ENCODE results near the gene TNFSF8. TPM values are rescaled to one million over a fixed set of nuclear protein-coding genes. Genes with fewer than 3 reads are reported as not detected.

TNFSF8 gene
- total and polyA plus RNA-seq, 12 donors = 0.11 to 2.3 (median 0.65) TPM

DNA sequence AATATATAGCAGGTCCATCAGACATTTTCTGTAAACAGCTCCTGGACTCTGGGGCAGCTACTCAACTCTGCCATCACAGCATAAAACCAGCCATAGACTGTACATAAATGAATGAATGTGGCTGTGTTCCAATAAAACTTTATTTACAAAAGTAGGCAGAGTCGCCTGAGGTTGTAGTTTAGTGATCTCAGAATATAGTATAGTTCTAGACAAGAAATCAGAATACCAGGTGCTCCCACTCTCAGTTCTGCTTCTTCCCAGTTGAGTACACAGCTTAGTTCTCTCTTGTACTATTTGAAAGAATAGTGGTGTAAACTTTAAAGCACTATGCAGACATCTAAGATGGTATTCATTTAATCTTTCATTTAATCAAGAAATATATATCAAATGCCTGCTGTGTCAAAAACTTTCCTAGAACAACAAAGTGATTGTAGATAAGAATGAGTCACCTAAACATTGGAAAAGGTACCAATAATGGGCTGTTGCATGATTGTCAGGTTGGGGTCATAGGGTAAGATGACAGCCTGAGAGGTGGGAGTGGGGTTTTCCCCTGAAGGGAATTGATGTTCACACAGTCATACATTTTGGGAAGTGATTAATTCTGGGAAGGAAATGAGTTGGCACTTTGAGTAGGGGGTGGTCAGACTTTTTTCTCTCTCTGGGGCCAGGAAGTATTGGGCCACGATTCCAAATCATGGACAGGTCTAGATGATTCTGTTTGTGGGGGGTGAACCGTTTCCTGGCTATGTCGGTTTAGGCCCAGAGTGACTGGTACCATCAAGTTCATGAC lies 37.0 kb downstream of the TNFSF8 start:
- H3K36me3 ChIP-seq = no peaks in the 10 kb centered on the region
- TF ChIP-seq, protein P1, sequence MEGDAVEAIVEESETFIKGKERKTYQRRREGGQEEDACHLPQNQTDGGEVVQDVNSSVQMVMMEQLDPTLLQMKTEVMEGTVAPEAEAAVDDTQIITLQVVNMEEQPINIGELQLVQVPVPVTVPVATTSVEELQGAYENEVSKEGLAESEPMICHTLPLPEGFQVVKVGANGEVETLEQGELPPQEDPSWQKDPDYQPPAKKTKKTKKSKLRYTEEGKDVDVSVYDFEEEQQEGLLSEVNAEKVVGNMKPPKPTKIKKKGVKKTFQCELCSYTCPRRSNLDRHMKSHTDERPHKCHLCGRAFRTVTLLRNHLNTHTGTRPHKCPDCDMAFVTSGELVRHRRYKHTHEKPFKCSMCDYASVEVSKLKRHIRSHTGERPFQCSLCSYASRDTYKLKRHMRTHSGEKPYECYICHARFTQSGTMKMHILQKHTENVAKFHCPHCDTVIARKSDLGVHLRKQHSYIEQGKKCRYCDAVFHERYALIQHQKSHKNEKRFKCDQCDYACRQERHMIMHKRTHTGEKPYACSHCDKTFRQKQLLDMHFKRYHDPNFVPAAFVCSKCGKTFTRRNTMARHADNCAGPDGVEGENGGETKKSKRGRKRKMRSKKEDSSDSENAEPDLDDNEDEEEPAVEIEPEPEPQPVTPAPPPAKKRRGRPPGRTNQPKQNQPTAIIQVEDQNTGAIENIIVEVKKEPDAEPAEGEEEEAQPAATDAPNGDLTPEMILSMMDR (IDR thresholded peaks at IDR 0.05) = no peak
- DNase-seq = no peak
- intact Hi-C loops (cut with DNase I) = loop anchor here in 1 of 10 donors (10.0 kb wide), 1 partner anchor 109 kb away; no protein-coding TSS in a partner anchor
- H3K9me3 ChIP-seq = peaks cover 0 to 10% (median 0%) of the 10 kb centered on the region in 11 donors
- peaks cover 0 to 9% (median 0%) of the 10 kb centered on the region in 7 donors for H3K27me3 ChIP-seq
- ATAC-seq = no peak
- H3K4me1 ChIP-seq = peaks cover 0 to 58% (median 15%) of the 10 kb centered on the region in 9 donors
- peak overlapping the region in 1 of 10 donors; percentile 74 for H3K27ac ChIP-seq
- H3K4me3 ChIP-seq = no peak overlapping the region
- 81 to 84% methylated on average over 4 of the region's 4 CpGs for WGBS, 2 donors

DNA sequence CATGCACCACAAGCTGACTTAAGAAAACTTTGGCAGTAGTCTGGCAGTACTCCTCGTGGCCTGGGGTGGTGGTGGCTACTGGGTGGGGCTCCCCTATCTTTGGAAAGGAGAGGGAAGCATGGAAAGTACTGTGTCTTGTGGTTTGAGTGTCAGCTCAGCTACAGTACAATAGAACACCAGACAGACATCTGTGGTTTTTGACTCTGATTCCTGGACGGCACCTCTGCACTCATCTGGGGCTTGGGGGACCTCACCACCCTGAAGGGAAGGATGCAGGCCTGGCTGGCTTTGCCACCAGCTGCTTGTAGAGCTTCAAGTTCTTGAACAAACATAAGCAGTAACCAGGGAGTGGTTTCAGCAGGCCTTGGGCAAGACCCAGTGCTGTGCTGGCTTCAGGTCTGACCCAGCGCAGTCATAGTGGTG lies 40.6 kb downstream of the TNFSF8 start:
- TF ChIP-seq, protein P1 (IDR thresholded peaks at IDR 0.05) = no peak
- peaks cover 0 to 19% (median 0%) of the 10 kb centered on the region in 11 donors for H3K9me3 ChIP-seq
- ATAC-seq (peak in 1 of 8 donors; percentile 41), DNase-seq (no peak)
- H3K27me3 ChIP-seq = no peaks in the 10 kb centered on the region
- WGBS, 2 donors = 80 to 82% methylated on average over 3 of the region's 3 CpGs
- no peak overlapping the region for H3K27ac ChIP-seq
- intact Hi-C loops (cut with DNase I) = loop anchor here in 1 of 10 donors (10.0 kb wide), 1 partner anchor 105 kb away; no protein-coding TSS in a partner anchor
- H3K4me3 ChIP-seq = no peak overlapping the region
- peaks cover 0 to 31% (median 7%) of the 10 kb centered on the region in 9 donors for H3K4me1 ChIP-seq
- H3K36me3 ChIP-seq = no peaks in the 10 kb centered on the region

DNA sequence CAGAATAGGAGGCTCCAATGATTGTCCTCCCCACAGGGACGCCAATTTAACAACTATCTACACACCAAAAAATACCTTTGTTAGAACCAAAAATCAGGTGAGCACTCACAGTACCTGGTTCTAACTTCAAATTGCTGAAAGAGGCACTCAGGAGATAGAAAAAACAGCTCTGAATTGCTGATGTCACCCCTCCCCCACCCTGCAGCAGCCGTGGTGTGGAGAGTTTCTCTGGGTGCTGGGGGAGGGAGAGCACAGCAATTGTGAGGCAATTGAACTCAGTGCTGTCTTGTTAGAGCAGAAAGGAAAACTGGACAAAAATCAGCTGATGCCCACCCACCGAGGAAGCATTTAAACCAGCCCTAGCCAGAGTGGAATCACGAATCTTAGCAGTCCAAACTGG lies 41.8 kb downstream of the TNFSF8 start:
- Histone ChIP-seq H3K27me3 (no peaks in the 10 kb centered on the region), H3K9me3 (peaks cover 0 to 27% (median 2%) of the 10 kb centered on the region in 11 donors), H3K4me1 (peaks cover 0 to 19% (median 0%) of the 10 kb centered on the region in 9 donors), H3K4me3 (no peak overlapping the region), H3K36me3 (no peaks in the 10 kb centered on the region), H3K27ac (no peak overlapping the region)
- DNase-seq (no peak), ATAC-seq (no peak)
- TF ChIP-seq, protein P1 (IDR thresholded peaks at IDR 0.05) = no peak
- intact Hi-C loops (cut with DNase I) = no loop called here
- WGBS, 2 donors = 67 to 71% methylated on average over 4 of the region's 4 CpGs

DNA sequence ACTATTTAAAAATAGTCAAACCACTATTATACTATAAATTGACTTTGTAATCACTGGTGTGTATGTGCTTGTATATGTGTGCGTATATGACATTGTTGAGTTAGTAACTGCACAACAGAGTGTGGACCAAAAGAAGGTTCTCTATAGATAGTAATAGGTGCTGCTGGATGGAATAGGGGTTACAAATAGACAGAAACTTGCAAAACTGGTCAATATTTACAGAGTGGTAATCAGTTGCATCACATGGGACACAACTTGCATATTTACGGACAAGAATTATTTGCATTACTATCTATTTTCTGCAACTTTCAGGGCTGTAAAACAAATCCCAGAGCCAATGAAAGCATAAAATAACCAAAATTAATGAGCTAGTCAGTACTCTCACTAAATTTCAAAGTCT lies 42.4 kb downstream of the TNFSF8 start:
- H3K9me3 ChIP-seq = peaks cover 0 to 29% (median 4%) of the 10 kb centered on the region in 11 donors
- WGBS, 2 donors = 97 to 99% methylated on average over 2 of the region's 2 CpGs
- no peak overlapping the region for H3K4me3 ChIP-seq
- H3K4me1 ChIP-seq = peaks cover 0 to 13% (median 0%) of the 10 kb centered on the region in 9 donors
- ATAC-seq (no peak), DNase-seq (no peak)
- no peaks in the 10 kb centered on the region for H3K27me3 ChIP-seq
- intact Hi-C loops (cut with DNase I) = no loop called here
- H3K27ac ChIP-seq = no peak overlapping the region
- H3K36me3 ChIP-seq = no peaks in the 10 kb centered on the region
- TF ChIP-seq, protein P1 (IDR thresholded peaks at IDR 0.05) = no peak
